Stimulated activated CD8-positive, alpha-beta memory T cell treated with anti-CD3 and anti-CD28 coated beads, Interleukin-4, amount 100 ng/mL, for 4 hours (primary cell): ENCODE data around the gene FAM107B.

Source experiments
- DNase-seq, 2 donors: peaks; one replicate each; pipeline ENCODE4 v3.0.0-alpha.2; 2020; ENCODE audit warnings: low read depth in 2 of 2, low spot score in 1 of 2

Gene FAM107B

GRCh38 chr10:14562218-14563075 lies 212.2 kb downstream of the FAM107B start:
- DNase-seq: no peak

- DNase-seq: no peak
Measured at GRCh38 chr10:14560791-14561765, 213.6 kb downstream of the FAM107B start.

- peak in 1 of 2 donors; percentile 42 for DNase-seq
Measured at GRCh38 chr10:14560274-14560673, 214.4 kb downstream of the FAM107B start.

GRCh38 chr10:14558025-14558424 lies 216.7 kb downstream of the FAM107B start:
- DNase-seq: no peak

GRCh38 chr10:14557567-14557966 lies 217.1 kb downstream of the FAM107B start:
- no peak for DNase-seq

- no peak for DNase-seq
Measured at GRCh38 chr10:14556285-14556956, 218.3 kb downstream of the FAM107B start.

- no peak for DNase-seq
Measured at GRCh38 chr10:14555807-14556206, 218.9 kb downstream of the FAM107B start.

GRCh38 chr10:14554491-14555205 lies 220.0 kb downstream of the FAM107B start:
- no peak for DNase-seq

DNA sequence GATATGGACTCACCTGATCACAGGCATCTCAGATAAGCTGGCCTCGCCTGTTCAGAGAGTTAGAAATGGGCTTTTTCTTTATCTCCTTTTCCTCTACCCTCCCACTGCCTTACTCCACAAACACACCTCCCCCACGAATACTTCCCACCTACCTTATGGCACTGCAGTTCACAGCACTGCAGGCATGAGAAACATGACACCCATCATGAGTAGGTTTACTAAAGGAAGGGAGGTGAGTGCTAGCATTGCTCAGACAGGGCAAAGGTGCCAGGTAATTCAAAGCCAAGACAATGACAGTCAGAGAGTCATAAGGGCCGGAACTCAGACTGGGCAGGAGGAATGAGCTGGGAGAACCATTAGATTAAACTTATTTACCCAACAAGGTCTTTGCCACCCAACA lies 220.6 kb downstream of the FAM107B start:
- DNase-seq: no peak

GRCh38 chr10:14553448-14553847 lies 221.2 kb downstream of the FAM107B start:
- no peak for DNase-seq

DNA sequence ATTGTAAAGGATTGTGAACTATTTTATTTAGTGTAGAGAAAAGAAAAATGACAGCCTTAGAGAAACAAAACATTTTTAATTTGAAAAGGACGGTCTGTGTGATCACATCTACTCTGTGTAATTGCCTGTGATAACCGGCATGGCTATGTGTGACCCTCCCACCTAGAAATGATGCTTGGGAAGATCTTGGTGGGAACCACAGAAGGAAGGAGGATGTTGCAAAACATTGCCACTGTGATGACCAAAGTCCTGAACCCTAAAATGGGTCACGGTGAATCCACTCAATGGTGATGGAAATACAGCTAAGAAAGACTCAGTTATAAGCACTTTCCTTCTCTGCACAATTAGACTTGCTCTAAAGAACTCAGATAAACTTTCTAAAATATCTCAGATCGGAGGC lies 222.7 kb downstream of the FAM107B start:
- no peak for DNase-seq

GRCh38 chr10:14550471-14550981 lies 224.2 kb downstream of the FAM107B start:
- DNase-seq: no peak

- DNase-seq: no peak
Measured at GRCh38 chr10:14549496-14549895, 225.2 kb downstream of the FAM107B start.

DNA sequence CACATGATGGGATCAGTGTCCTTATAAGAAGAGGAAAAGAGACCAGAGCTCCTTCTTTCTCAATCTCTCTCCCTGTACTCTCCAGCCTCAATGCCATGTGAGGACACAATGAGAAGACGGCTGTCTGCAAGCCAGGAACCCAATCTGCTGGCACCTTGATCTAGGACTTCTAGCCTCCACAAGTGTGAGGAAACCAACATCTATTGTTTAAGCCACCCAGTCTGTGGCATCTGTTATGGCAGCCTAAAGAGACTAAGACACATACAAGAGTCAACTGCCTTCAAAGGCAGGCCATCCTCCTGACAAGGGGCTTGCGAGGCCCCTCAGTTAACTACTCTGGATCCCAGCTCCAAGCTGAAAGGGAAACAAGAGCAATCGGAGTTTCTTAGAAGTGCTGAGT lies 225.7 kb downstream of the FAM107B start:
- no peak for DNase-seq

GRCh38 chr10:14548474-14548873 lies 226.2 kb downstream of the FAM107B start:
- DNase-seq: no peak

- no peak for DNase-seq
Measured at GRCh38 chr10:14547816-14548215, 226.9 kb downstream of the FAM107B start.

DNA sequence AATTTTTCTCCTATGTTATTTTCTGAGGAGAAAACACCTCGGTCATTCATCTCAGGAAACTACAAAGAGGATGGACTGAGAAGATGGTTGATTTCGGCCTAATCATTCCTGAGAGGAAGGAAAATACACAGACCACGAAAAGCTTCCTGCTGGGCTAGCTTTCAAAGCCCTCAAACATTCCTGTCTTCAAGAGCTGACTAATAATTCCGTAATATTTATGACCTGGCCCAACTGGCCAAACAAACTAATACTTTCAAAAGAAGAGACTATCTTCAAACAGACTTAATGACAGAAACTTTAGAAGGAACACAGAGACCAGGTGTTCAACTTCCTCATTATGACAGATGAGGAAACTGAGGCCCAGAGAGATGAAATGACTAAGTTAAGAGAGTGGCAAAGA lies 228.9 kb downstream of the FAM107B start:
- no peak for DNase-seq

DNA sequence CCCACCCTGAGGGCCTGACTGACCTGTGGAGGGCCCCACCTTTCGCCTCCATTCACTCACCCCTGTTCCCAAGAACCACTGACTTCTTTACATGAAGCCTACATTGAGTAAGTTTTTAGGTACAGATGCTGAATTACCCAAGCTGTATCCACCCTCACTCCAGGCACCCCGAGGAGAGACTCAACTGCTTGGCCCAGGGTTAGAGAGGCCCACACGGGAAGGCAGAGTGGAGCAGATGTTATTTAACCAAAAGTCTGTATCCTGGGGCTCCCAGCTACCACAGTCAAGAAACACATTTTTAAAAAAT lies 230.8 kb downstream of the FAM107B start:
- no peak for DNase-seq

- DNase-seq: no peak
Measured at GRCh38 chr10:14543046-14543903, 231.4 kb downstream of the FAM107B start.

GRCh38 chr10:14541379-14541778 lies 233.3 kb downstream of the FAM107B start:
- DNase-seq: no peak
